Ascending aorta (tissue), 2 donors: ENCODE data around the gene KLHDC3. TPM values are rescaled to one million over a fixed set of nuclear protein-coding genes. Genes with fewer than 3 reads are reported as not detected.
"Not testable (repeated sequence)": the region's sequence is repeated elsewhere in the genome, so short reads cannot be mapped to it uniquely, and the experiment has no call there.

Experiments
- DNase-seq, 2 donors: peaks; one replicate each; pipeline ENCODE4 v3.0.0-alpha.2; 2019; ENCODE audit warnings: low spot score in 2 of 2
- H3K27ac ChIP-seq, 2 donors: fragments of 200-600 bp; sonication (generic); one replicate each; pipeline ENCODE4 v1.5.1; 2016 to 2017; ENCODE audit warnings: mild to moderate bottlenecking in 1 of 2
- H3K27me3 ChIP-seq: fragments of 200-600 bp; sonication (generic); one replicate; pipeline ENCODE4 v1.5.1; 2017
- H3K36me3 ChIP-seq, 2 donors: fragments of 200-600 bp; sonication (generic); one replicate each; pipeline ENCODE4 v1.5.1; 2016
- H3K4me1 ChIP-seq, 2 donors: fragments of 200-600 bp; sonication (generic); one replicate each; pipeline ENCODE4 v1.5.1; 2016 to 2017; ENCODE audit warnings: mild to moderate bottlenecking in 1 of 2
- H3K4me3 ChIP-seq, 2 donors: fragments of 200-600 bp; sonication (generic); one replicate each; pipeline ENCODE4 v1.5.1; 2016 to 2017; ENCODE audit warnings: mild to moderate bottlenecking in 1 of 2
- H3K9me3 ChIP-seq, 2 donors: fragments of 200-600 bp; sonication (generic); one replicate each; pipeline ENCODE4 v1.5.1; 2016
- intact Hi-C: fragments of 100-400 bp; cut with DNase I; formaldehyde crosslinking; loops from one replicate; pipeline ENCODE4 v1.15.1; 2023
- total RNA-seq: library from RNA; depleted of rRNA; stranded (reverse); fragments of >200 nt; gene quantifications from one replicate; pipeline ENCODE4 v1.1.0, GENCODE V29; 2016
- TF ChIP-seq, protein P1 (sequence below), 3 experiments: fragments of 200-600 bp in 2 of 3; fragments of 450-650 bp in 1 of 3; sonication (generic) in 2 of 3; IDR thresholded peaks; one replicate each; pipeline ENCODE4 v1.5.1; 2016 to 2019; ENCODE audit warnings: antibody characterized with exemption in 3 of 3, mild to moderate bottlenecking in 1 of 3, moderate library complexity in 1 of 3

The KLHDC3 gene
- total RNA-seq, 1 donor from 2014 or later = 64.0 TPM

DNA sequence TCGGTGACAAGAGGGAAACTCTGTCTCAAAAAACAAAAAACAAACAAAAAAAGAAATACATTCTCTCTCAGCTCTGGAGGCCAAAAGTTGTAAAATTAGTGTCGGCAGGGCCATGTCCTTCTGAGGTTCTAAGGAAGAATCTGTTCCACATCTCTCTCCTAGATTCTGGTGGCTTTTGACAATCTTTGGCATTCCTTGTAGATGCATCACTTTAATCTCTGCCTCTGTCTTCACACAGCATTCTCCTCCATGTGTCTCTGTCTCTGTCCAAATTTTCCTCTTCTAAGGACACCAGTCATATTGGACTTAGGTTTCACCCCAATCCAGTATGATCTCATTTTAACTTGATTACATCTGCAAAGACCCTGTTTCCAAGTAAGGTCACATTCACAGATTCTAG lies 20.6 kb upstream of the KLHDC3 start:
- H3K4me3 ChIP-seq = no peak overlapping the region
- peaks cover 7 to 9% of the 10 kb centered on the region in 2 donors for H3K36me3 ChIP-seq
- DNase-seq = no peak
- no peaks in the 10 kb centered on the region for H3K27me3 ChIP-seq
- TF ChIP-seq, protein P1, sequence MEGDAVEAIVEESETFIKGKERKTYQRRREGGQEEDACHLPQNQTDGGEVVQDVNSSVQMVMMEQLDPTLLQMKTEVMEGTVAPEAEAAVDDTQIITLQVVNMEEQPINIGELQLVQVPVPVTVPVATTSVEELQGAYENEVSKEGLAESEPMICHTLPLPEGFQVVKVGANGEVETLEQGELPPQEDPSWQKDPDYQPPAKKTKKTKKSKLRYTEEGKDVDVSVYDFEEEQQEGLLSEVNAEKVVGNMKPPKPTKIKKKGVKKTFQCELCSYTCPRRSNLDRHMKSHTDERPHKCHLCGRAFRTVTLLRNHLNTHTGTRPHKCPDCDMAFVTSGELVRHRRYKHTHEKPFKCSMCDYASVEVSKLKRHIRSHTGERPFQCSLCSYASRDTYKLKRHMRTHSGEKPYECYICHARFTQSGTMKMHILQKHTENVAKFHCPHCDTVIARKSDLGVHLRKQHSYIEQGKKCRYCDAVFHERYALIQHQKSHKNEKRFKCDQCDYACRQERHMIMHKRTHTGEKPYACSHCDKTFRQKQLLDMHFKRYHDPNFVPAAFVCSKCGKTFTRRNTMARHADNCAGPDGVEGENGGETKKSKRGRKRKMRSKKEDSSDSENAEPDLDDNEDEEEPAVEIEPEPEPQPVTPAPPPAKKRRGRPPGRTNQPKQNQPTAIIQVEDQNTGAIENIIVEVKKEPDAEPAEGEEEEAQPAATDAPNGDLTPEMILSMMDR (IDR thresholded peaks at IDR 0.05) = no peak
- no peaks in the 10 kb centered on the region for H3K9me3 ChIP-seq
- no peak overlapping the region for H3K27ac ChIP-seq
- H3K4me1 ChIP-seq = peaks cover 0 to 7% of the 10 kb centered on the region in 2 donors
- intact Hi-C loops = no loop called here

DNA sequence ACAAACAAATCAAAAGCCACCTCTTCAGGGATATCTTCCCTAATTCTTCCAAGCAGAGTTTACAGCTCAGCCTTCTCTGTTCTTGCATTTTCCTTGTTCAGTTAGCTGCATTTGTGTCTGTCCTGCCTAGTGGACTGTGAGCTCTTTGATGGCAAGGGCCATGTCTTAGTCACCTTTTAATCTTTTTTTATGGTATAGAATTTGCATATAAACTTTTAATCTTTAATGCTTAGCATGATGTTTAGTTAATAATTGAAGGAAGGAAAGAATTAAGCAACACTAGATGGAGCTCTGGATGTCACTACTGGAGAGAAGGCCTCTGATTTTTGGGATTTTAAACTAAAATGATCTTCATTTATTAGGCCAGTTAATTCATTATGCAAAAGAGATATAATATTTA lies 17.5 kb upstream of the KLHDC3 start:
- Histone ChIP-seq H3K27ac (no peak overlapping the region), H3K36me3 (peaks cover 0 to 4% of the 10 kb centered on the region in 2 donors), H3K4me3 (no peak overlapping the region), H3K4me1 (no peaks in the 10 kb centered on the region), H3K27me3 (no peaks in the 10 kb centered on the region), H3K9me3 (no peaks in the 10 kb centered on the region)
- intact Hi-C loops = no loop called here
- TF ChIP-seq, protein P1 (IDR thresholded peaks at IDR 0.05) = no peak
- DNase-seq = no peak

DNA sequence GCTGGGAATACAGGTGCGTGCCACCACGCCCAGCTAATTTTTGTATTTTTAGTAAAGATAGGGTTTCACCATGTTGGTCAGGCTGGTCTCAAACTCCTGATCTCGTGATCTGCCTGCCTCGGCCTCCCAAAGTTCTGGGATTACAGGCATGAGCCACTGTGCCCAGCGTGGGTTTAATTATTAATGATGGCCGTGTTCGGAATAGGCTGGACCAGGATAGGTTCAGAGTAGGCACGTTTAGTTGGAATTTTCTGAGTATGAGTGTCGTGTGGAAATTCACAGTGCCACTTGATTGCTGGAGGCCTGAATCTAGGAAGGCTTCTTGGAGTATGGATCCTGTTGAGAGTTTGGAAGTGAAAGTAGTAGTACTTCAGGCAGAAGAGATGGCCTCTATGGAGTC lies 15.8 kb upstream of the KLHDC3 start:
- H3K9me3 ChIP-seq, H3K27ac ChIP-seq, H3K4me3 ChIP-seq, DNase-seq, H3K36me3 ChIP-seq, H3K27me3 ChIP-seq, H3K4me1 ChIP-seq, intact Hi-C loops: not testable (repeated sequence)

DNA sequence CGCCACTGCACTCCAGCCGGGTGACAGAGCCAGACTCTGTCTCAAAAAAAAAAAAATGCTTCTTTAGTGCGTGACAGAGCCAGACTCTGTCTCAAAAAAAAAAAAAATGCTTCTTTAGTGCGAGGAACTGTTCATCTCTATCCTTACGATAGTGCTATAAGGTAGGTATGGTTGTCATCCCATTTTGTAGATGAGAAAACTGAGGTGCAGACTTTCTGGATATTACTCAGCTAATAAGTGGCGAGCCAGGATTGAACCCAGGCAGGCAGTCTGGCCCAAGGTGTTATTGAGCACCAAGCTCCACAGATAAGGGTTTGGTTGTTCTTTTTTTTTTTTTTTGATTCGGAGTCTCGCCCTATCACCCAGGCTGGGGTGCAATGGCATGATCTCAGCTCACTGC lies 12.2 kb upstream of the KLHDC3 start:
- no peak overlapping the region for H3K27ac ChIP-seq
- peaks cover 8 to 9% of the 10 kb centered on the region in 2 donors for H3K36me3 ChIP-seq
- H3K27me3 ChIP-seq = no peaks in the 10 kb centered on the region
- H3K4me3 ChIP-seq = no peak overlapping the region
- no peaks in the 10 kb centered on the region for H3K4me1 ChIP-seq
- H3K9me3 ChIP-seq = no peaks in the 10 kb centered on the region
- DNase-seq = no peak
- TF ChIP-seq, protein P1 (IDR thresholded peaks at IDR 0.05) = no peak
- intact Hi-C loops = no loop called here

DNA sequence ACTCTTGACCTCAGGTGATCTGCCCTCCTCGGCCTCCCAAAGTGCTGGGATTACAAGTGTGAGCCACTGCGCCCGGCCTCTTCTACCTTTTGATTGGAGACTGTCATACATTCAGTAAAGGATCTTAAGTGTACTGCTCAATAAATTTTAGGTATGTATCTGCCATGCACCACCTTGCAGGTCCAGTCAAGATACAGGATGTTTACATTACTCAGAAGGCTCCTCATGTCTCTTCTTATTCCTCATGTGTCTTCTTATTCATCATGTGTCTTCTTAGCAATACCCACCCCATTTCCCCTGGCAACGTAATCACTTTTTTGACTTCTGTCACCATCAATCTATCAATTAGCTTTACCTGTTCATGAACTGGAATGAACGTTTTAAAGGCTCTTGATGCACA lies 8.2 kb upstream of the KLHDC3 start:
- TF ChIP-seq, protein P1 (IDR thresholded peaks at IDR 0.05) = no peak
- Histone ChIP-seq H3K4me1 (no peaks in the 10 kb centered on the region), H3K27me3 (no peaks in the 10 kb centered on the region), H3K4me3 (no peak overlapping the region), H3K27ac (no peak overlapping the region), H3K36me3 (peaks cover 40 to 44% of the 10 kb centered on the region in 2 donors), H3K9me3 (no peaks in the 10 kb centered on the region)
- DNase-seq = no peak
- intact Hi-C loops = no loop called here

DNA sequence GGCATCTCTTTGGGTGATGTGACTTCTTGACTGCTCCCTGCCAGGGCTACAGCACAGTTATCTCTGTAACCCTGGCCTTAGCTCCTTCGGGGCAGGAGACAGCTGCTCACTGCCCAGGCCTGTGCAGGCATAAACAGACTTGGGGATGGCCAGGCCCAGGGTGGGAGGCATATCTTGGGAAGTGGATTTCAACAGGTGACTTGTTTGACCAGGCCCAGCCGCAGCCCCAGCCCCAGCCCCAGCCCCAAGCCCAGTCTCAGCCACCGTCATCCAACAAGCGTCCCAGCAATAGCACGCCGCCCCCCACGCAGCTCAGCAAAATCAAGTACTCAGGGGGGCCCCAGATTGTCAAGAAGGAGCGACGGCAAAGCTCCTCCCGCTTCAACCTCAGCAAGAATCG lies 7.8 kb upstream of the KLHDC3 start:
- H3K4me1 ChIP-seq = no peaks in the 10 kb centered on the region
- H3K9me3 ChIP-seq = no peaks in the 10 kb centered on the region
- H3K27me3 ChIP-seq = no peaks in the 10 kb centered on the region
- TF ChIP-seq, protein P1 (IDR thresholded peaks at IDR 0.05) = no peak
- no peak for DNase-seq
- intact Hi-C loops = no loop called here
- no peak overlapping the region for H3K27ac ChIP-seq
- H3K4me3 ChIP-seq = no peak overlapping the region
- peaks cover 44 to 48% of the 10 kb centered on the region in 2 donors for H3K36me3 ChIP-seq
